ENCODE data around the gene SDCBP2.

- TF ChIP-seq, protein P1, sequence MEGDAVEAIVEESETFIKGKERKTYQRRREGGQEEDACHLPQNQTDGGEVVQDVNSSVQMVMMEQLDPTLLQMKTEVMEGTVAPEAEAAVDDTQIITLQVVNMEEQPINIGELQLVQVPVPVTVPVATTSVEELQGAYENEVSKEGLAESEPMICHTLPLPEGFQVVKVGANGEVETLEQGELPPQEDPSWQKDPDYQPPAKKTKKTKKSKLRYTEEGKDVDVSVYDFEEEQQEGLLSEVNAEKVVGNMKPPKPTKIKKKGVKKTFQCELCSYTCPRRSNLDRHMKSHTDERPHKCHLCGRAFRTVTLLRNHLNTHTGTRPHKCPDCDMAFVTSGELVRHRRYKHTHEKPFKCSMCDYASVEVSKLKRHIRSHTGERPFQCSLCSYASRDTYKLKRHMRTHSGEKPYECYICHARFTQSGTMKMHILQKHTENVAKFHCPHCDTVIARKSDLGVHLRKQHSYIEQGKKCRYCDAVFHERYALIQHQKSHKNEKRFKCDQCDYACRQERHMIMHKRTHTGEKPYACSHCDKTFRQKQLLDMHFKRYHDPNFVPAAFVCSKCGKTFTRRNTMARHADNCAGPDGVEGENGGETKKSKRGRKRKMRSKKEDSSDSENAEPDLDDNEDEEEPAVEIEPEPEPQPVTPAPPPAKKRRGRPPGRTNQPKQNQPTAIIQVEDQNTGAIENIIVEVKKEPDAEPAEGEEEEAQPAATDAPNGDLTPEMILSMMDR (IDR thresholded peaks at IDR 0.05): no peak
- no peak for TF ChIP-seq EZH2 (IDR thresholded peaks at IDR 0.05; ENCODE audit: borderline replicate concordance, insufficient read depth, low read depth, low read length, poor library complexity, severe bottlenecking)
Measured at GRCh38 chr20:1369970-1370369, 41.0 kb upstream of the SDCBP2 start.
